Activated CD4-positive, alpha-beta T cell treated with anti-CD3 and anti-CD28 coated beads for 4 hours (primary cell): Measurements from ENCODE around the gene FAM20A.

Source experiments
- DNase-seq, 2 donors: peaks; one replicate each; pipeline ENCODE4 v3.0.0-alpha.2; 2020

The FAM20A gene

GRCh38 chr17:68600931-68601564 lies at the start of gene FAM20A:
Gene FAM20A, minus strand, starts transcription at chr17:68601367. Its CDS starts 701 bp downstream, at chr17:68600666.
- no peak for DNase-seq

- no peak for DNase-seq
Observed at GRCh38 chr17:68649324-68649723, 48.2 kb upstream of the FAM20A start.

DNA sequence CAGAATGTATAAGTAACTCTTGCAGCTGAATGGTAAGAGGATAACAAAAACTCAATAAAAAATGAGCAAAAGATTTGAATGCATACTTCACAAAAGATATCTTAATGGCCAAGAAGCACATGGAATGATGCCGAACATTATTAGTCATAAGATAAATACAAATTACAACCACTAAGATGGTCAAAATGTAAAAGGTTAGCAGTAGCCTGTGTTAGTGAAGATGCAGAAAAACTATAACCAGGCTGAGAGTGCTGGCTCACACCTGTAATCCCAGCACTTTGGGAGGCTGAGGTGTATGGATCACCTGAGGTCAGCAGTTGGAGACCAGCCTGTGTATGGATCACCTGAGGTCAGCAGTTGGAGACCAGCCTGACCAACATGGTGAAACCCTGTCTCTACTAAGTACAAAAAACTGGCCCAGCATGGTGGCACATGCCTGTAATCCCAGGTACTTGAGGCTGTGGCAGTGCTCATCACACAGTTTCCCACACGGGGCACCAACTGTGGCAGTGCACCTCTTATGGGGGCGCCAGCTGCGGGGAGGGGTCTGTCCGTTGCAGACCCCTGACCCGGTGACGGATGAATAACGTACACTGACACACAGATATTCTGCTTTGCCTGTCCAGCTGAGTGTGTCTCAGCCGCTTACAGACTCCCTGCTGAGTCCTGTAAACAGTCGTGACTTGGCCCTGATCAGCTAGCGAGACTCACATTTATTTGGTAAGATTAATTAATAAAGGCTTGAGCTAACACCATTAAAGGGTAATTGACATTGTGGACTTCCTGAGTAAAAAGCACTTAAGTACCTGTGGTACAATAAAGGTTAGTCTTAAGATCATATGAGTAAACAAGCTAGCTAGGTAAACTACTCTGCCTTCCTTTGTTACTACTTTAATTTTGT lies 45.7 kb upstream of the FAM20A start:
- DNase-seq = no peak

DNA sequence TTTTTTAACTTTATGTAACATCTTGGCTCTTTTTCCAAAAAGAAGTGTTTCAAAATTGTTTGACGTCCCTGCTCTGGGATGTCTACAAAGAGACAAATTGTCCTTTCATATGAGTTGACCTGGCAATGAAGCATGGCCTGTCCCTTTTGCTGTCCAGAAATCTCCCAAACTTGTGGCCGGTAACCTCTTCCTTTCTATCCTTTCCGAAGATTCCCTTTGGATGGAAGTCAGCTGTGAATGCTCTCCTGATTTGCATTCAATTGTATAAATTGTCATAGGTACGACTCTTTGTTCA lies 40.9 kb upstream of the FAM20A start:
- no peak for DNase-seq

DNA sequence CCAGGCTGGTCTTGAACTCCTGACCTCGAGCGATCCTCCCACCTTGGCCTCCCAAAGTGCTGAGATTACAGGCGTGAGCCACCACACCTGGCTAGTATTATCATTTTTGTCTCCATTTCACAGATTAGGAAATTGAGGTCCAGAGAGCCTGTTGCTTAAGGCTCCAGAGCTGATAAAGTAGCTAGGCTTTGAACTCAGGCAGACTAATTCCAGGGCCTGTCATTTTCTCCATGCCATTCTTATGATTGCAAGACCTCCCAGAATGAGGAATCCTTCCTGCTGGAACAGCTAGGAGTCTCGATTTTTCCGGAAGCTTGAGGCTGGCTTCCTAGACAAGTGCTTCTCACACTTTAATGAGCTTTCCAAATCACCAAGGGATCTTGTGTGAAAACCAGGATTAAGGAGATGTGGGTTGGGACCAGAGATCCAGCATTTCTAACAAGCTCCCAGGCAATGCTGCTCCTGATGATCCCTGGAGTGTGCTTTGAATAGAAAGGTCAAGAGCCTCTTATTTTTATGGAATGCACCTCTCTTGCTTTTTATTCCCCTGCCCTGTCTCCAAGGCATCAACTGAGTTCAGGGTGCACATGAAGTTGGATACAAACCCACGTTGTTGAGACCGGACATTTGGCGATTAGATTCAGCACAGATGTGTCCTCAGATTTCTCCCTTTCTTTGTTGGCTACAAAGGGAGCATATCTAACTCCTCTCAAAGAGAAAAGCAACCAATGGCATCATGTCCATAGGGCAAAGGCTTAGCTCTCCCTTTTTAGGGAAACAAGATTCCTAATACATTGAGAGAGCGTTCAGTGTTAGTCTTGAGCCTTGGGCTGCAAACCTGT lies 40.3 kb upstream of the FAM20A start:
- no peak for DNase-seq

DNA sequence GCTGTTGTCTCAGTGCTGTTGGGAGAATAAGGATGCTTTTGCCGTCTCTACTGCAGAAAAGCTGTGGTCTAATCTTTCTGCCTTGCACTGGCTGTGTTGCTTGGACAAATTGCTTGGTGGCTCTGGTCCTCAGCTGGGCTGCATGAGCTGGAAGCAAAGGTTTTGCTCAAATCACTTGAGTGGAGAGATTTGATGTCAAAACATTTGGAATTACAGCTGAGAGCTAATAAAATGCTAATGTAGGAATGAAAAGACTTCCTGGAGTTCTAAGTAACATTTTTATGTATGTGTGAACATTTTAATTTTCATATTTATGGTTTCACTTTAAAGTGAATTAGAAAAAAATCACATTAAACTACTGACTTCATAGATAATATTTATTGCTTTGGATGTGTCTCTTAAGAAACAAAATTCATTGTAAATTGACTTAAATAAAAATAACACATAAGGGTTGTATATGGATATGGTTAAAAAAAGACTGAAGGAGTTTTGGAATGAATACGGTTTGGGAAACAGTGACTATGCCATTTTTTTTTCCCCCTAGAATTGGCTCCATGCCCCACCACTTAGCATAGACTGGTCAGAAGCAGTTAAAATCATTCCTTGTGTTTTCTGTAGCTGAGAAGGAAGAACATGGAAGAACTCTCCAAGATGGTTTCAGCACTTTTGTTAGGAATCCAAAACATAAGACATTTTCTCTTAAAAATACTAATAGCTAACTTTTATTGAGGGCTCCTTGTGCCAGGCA lies 39.2 kb upstream of the FAM20A start:
- DNase-seq = no peak

DNA sequence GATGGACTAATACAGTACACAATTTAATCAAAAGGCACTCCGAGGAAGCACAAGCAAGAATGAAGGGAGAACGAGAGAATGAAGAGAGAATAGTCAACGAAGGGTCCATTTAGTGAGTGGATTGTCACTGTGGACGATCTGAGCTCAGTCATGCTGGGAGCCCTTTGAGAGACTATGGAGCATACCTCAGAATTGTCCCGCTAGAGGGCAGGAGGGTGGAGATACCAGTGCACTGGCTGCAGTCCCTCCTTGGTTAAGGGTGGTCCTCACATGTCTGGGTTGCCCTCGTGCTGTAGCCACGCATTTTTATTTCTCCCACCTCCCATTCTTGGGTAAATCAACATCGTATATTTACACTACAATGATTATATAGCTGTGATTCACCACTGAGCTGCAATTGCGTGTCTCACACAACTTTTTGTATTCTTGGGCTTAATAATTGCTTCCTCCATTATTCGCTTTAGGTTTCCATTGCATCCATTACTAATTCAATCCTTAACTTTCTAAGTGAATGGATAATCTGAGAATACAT lies 33.2 kb upstream of the FAM20A start:
- no peak for DNase-seq

DNA sequence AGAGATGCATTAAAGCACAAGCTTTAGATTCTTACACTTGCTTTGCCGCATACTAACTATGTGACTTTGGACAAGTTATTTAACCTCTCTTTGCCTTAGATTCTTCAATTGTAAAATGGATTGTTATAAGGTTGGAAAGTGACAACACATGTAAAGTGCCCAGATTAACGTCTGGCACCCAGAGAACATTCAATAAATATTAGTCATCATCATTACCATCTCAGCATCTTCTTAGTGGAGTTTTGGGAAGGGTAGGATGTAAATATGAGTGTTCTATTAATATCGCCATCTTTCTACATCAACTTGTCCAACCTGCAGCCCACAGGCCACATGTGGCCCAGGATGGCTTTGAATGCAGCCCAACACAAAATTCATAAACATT lies 27.4 kb upstream of the FAM20A start:
- DNase-seq = no peak

DNA sequence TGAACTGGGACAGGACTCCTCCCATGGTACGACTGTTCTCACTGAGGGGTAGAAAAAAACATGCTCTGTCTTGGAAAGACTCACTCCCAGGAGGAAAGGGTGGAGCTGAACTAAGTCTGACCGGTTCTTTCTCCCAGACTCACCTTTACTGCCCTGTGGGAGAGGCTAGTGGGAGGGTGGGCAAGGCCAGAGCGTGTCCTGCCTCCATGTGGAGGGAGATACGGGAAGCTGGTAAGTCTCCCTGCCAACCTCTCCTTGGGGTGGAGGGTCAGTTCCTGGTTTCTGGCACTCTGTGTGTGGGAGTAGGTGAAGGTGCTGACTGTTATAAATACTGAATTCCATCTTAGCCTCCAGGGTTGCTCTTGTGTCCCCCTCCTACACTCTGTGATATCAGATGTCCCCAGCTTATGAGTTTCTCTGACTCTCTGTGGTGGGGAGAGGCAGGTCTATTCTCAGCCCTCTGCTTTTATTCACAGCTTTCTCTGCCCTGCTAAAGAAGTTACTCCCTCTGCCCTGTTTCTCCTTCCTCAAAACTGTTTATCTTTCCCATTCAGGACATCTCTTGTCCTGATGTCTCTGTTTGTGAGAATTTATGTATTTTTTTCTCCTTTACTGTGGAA lies 26.9 kb upstream of the FAM20A start:
- DNase-seq = no peak

GRCh38 chr17:68624381-68624780 lies 23.2 kb upstream of the FAM20A start:
- no peak for DNase-seq

DNA sequence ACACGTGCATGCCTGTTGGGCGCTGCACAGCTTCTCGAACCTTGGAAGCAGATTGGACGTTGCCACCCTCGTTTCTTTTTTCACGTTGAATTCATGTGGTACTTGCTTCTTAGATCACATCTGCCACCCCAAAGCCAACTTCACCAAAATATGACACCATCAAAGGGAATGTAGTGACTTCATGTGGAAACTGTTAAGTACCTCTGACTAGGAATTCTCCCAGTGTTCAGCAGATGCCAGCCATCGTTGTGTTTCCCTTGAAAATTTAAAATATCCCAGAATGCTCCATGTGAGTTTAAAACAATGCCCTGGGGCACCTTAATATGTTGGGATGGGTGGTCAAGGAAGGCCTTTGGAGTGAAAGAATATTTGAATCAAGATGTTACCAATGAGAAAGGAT lies 22.6 kb upstream of the FAM20A start:
- DNase-seq = no peak

GRCh38 chr17:68622423-68622822 lies 21.3 kb upstream of the FAM20A start:
- DNase-seq = no peak

- no peak for DNase-seq
Observed at GRCh38 chr17:68621065-68621464, 19.9 kb upstream of the FAM20A start.

DNA sequence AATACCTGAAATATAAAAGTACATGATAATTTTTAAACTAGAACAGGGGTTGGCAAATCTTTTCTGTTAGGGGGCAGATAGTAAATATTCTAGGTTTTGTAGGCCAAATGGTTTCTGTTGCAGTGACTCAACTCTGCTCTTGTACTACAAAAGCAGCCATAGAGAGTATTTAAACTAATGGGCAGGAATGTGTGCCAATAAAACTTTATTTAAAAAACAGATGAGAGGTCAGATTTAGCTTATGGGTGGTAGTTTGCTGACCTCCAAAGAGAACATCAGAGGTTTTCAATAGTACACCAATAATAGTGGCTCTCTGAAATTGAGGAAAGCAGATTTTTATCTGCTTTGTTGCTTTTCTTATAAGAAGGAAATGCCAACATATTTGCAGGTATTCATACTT lies 15.2 kb upstream of the FAM20A start:
- no peak for DNase-seq

DNA sequence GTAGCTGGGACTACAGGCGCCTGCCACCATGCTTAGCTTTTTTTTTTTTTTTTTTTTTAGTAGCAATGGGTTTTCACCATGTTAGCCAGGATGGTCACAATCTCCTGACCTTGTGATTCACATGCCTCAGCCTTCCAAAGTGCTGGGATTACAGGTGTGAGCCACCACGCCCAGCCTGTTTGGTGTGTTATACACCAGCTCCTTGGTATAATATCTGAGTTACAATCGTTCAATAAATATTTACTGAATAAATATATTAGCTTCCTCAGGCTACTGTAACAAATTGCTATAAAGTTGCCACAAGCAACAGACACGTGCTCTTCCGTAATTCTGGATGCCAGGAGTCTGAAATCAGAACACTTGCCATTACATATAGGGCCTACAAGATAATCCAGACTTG lies 13.6 kb upstream of the FAM20A start:
- no peak for DNase-seq

- DNase-seq = peak in 1 of 2 donors; percentile 9
Observed at GRCh38 chr17:68613739-68614298, 12.7 kb upstream of the FAM20A start.

GRCh38 chr17:68612923-68613292 lies 11.7 kb upstream of the FAM20A start:
- no peak for DNase-seq

GRCh38 chr17:68612209-68612922 lies 11.2 kb upstream of the FAM20A start:
- no peak for DNase-seq

DNA sequence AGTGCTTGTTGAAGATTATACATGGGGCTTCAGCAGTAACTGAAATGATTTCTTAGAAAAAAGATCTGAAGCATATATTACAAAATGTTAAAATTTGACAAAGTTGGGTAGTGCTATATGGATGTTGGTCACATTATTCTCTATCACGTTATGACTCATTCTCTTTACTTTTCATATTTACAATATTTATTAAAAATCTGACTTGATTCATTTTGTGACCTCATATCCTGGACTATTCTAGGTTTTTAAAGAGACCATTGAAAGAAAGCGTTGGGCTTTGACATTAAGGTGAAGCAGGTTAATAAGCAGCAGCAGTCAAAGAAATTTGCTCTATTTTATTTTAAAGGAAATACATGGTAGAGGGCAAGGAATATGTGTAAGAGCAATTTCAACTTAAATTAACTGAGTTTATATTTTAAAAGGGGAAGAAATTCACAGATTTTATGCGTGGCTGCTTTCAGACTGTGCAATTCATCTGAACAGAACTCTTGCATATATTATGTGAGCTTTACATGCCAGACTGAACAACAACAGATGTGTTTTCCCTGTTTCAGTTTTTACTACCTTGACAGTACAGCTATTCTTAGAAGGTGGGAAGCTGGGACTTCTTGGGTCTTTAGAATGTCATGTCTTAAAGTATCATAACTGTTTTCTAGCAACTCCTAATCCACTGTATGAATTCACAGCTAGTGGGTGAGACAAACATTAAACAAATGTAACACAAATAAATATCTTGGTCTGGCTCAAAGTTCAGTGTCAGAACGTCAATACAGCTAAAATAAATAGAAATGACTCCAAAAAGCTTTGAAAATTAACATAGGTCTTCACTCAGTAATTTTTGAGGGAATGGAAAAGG lies 10.4 kb upstream of the FAM20A start:
- DNase-seq = no peak

DNA sequence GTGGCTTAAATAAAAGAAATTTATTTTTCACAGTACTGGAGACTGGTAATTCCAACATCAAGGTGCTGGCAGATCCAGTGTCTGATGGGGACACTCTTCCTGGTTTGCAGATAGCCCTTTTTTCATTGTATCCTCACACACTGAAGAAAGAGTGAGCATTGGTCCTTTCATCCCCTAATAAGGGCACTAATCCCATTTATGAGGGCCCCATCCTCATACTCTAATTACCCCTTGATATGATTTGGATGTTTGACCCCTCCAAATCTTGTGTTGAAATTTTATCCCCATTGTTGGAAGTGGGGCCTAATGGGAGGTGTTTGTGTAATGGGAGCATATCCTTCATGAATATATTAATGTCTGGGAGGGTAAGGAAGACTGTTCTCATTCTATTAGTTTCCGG lies 9.4 kb upstream of the FAM20A start:
- DNase-seq = no peak
